Skeletal muscle tissue (tissue), 4 donors: ENCODE results near the gene WSCD1. TPM values are rescaled to one million over a fixed set of nuclear protein-coding genes. Genes with fewer than 3 reads are reported as not detected.

Experiments used
- H3K27ac ChIP-seq: one replicate; pipeline ENCODE4 v1.7.0; 2013; ENCODE audit warnings: mild to moderate bottlenecking, low read depth, low read length, inconsistent platforms
- H3K27me3 ChIP-seq, 3 donors: one replicate each; pipeline ENCODE4 v1.7.0; 2013; ENCODE audit warnings: low read length in 3 of 3; ENCODE audit not compliant: control insufficient read depth in 3 of 3, insufficient read depth in 3 of 3
- H3K36me3 ChIP-seq, 3 donors: one replicate each; pipeline ENCODE4 v1.7.0; 2013; ENCODE audit warnings: low read length in 3 of 3; ENCODE audit not compliant: control insufficient read depth in 3 of 3, insufficient read depth in 3 of 3
- H3K4me1 ChIP-seq, 3 donors: one replicate each; pipeline ENCODE4 v1.7.0; 2013; ENCODE audit warnings: low read length in 3 of 3, mild to moderate bottlenecking in 3 of 3; ENCODE audit not compliant: control insufficient read depth in 3 of 3, insufficient read depth in 3 of 3
- H3K4me3 ChIP-seq, 3 donors: one replicate each; pipeline ENCODE4 v1.7.0; 2013; ENCODE audit warnings: low read length in 3 of 3
- H3K9ac ChIP-seq, 3 donors: one replicate each; pipeline ENCODE4 v1.7.0; 2013; ENCODE audit warnings: low read length in 3 of 3, mild to moderate bottlenecking in 3 of 3, moderate library complexity in 2 of 3, low read depth in 1 of 3
- H3K9me3 ChIP-seq, 3 donors: one replicate each; pipeline ENCODE4 v1.7.0; 2013; ENCODE audit warnings: low read length in 3 of 3; ENCODE audit not compliant: control insufficient read depth in 3 of 3
- total RNA-seq: library from RNA; depleted of rRNA; stranded (reverse); fragments of >200 nt; gene quantifications from one replicate; pipeline ENCODE4 v1.2.3, GENCODE V29; 2014
- donor health status: Osteomylitis.

The WSCD1 gene
- total RNA-seq, 1 donor from 2014 or later, result 33.4 TPM

DNA sequence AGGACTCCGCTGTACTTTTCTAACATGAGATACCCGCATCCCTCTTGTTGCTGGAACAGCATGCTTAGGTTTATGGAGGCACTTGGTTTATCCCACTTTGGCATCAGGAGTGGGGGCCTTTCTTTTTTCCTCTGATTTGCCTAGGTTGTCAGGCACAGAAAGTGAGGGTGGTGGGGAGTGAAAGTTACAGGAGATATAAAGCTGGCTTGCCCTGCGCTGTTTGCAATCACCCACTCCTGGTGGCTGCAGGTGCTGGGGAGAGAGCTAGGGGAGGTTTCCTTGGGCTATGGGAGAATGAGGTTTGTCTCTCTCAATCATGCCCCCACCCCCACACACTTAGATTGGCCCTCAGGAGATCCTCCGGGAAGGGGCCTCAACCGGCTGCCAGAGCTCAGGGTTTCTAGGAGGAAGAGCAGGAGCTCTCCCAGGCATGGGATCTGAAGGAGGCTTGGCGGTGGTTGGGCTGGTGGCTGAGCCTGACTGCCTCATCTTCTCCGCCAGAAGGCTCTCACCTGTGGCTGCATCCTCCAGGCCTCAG lies 1.4 kb downstream of the WSCD1 start:
- Histone ChIP-seq H3K27ac (no peak overlapping the region), H3K9ac (peak overlapping the region; percentile 53 to 78 (median 65)), H3K4me1 (peaks cover 43 to 57% (median 55%) of the 10 kb centered on the region in 3 donors)

DNA sequence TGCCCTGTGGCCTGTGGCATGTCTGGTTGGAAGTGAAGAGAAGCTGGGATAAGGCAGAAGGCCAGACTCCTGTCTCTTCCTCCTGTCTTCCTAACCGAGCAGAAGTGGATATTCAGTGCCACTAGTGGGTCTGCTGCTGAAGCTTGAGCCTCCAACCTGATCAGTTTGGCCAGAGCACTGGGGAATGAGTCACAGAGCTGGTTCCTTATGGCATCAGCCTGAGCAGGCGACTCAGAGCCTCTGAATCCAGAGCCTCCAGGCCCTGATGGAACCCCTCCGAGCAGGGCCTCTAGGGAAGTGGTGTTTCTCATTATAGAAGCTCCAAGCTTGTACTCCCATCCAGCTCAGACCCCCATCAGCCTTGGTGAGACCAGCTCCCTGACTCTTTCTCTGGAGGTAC lies 2.0 kb downstream of the WSCD1 start:
- Histone ChIP-seq H3K9ac (peak overlapping the region in 1 of 3 donors; percentile 78), H3K4me1 (peaks cover 45 to 59% (median 57%) of the 10 kb centered on the region in 3 donors), H3K4me3 (peak overlapping the region in 1 of 3 donors; percentile 67)

More for the DNA sequence above, 1.4 kb downstream of the WSCD1 start:
- Histone ChIP-seq H3K4me3 (peak overlapping the region; percentile 67 to 82 (median 75)), H3K9me3 (no peaks in the 10 kb centered on the region), H3K27me3 (peaks cover 9 to 12% (median 10%) of the 10 kb centered on the region in 3 donors), H3K36me3 (peaks cover 0 to 2% (median 0%) of the 10 kb centered on the region in 3 donors)

DNA sequence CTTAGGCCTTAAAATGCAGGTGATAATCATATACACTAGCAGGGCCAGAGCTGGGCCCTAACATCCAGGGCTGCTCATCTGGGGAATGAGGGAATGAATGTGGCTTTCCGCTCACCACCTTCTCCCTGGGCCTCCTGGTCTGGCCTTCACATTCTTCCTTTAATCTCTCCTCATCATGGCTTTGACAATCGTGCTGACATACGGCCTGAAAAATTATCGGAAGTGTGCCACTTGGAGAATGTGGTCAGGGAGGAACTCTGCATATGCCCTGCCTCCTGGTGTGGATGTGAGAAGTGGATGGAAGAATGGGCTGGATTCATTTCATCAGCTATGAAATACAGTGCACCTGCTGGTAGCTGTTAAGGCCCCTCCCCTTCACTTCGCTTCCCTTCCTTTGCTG lies 2.4 kb downstream of the WSCD1 start:
- peaks cover 0 to 2% (median 0%) of the 10 kb centered on the region in 3 donors for H3K36me3 ChIP-seq
- peaks cover 6 to 10% (median 10%) of the 10 kb centered on the region in 3 donors for H3K27me3 ChIP-seq
- H3K27ac ChIP-seq, result no peak overlapping the region
- H3K4me1 ChIP-seq, result peaks cover 45 to 59% (median 58%) of the 10 kb centered on the region in 3 donors
- H3K9ac ChIP-seq, result peak overlapping the region in 1 of 3 donors; percentile 25
- no peaks in the 10 kb centered on the region for H3K9me3 ChIP-seq
- H3K4me3 ChIP-seq, result no peak overlapping the region

More for the DNA sequence above, 2.0 kb downstream of the WSCD1 start:
- Histone ChIP-seq H3K9me3 (no peaks in the 10 kb centered on the region), H3K36me3 (peaks cover 0 to 2% (median 0%) of the 10 kb centered on the region in 3 donors), H3K27me3 (peaks cover 9 to 10% (median 10%) of the 10 kb centered on the region in 3 donors), H3K27ac (no peak overlapping the region)

DNA sequence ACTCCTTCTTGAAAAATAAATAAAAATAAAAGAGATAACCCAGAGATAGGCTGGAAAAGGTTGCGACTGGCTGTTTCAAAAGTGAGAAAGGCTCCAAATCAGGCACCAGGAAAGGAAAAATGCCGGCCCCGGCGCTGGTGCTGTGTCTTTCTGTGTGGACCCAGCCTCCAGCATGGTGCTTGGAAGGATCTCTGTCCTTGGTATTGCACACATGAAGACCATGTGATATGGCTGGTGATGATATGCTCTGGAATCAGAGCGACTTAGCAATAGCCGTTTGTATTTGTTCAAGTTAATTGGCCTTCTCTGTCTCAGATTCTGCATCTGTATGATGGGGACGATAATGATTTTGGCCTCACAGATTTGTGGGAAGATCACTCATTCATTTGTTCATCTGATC lies 3.4 kb downstream of the WSCD1 start:
- Histone ChIP-seq H3K27me3 (peaks cover 5 to 10% (median 7%) of the 10 kb centered on the region in 3 donors), H3K27ac (no peak overlapping the region), H3K4me1 (peaks cover 45 to 63% (median 58%) of the 10 kb centered on the region in 3 donors), H3K4me3 (no peak overlapping the region), H3K9ac (no peak overlapping the region), H3K9me3 (no peaks in the 10 kb centered on the region), H3K36me3 (peaks cover 0 to 2% (median 0%) of the 10 kb centered on the region in 3 donors)

DNA sequence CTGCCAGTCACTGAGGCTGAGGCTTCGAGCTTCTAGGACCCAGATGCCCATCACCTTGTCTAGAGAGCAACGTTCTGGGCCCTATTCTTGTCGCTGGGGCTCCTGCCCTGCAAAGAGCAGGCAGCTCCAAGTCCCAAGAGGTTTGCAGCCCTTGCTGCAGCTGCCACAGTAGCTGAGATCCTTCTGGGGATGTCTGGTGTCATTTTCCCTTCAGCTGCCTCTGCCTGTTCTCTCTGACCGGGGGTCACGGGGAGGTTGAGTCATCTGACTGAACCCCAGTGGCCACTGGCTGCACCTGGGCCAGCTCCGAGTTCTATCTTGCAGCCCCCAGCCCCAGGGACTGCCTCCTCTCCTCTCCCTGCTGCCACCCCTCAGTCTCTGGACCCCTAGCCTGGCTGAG lies 4.9 kb downstream of the WSCD1 start:
- H3K9me3 ChIP-seq, result no peaks in the 10 kb centered on the region
- peak overlapping the region in 1 of 3 donors; percentile 45 for H3K9ac ChIP-seq
- H3K4me1 ChIP-seq, result peaks cover 32 to 55% (median 49%) of the 10 kb centered on the region in 3 donors
- peak overlapping the region in 1 of 3 donors; percentile 35 for H3K4me3 ChIP-seq
- peaks cover 0 to 5% (median 0%) of the 10 kb centered on the region in 3 donors for H3K27me3 ChIP-seq
- H3K27ac ChIP-seq, result peak overlapping the region; percentile 72
- peaks cover 0 to 2% (median 0%) of the 10 kb centered on the region in 3 donors for H3K36me3 ChIP-seq

DNA sequence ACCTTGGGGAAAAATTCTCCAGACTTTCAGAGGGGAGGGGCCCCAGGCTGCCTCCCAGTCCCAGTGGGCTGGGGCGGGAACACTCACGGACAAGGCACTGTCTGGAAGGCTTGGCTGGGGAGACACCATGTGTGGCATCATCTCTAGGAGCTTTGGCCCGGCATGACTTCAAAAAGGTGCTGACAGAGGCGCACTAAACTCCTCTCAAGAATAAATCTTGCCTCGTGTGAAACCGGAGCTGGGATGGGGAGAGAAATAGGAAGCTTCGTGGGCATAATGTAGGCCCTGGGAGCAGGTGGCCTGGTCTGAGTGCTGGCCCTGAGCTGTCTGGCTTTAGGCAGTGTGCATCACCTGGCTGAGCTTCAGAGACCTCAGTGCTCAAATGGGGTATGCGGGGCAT lies 5.7 kb downstream of the WSCD1 start:
- Histone ChIP-seq H3K27me3 (peaks cover 0 to 5% (median 0%) of the 10 kb centered on the region in 3 donors), H3K36me3 (peaks cover 0 to 2% (median 0%) of the 10 kb centered on the region in 3 donors), H3K4me1 (peaks cover 32 to 59% (median 49%) of the 10 kb centered on the region in 3 donors), H3K4me3 (no peak overlapping the region), H3K9ac (peak overlapping the region in 1 of 3 donors; percentile 25), H3K9me3 (no peaks in the 10 kb centered on the region), H3K27ac (peak overlapping the region; percentile 72)

DNA sequence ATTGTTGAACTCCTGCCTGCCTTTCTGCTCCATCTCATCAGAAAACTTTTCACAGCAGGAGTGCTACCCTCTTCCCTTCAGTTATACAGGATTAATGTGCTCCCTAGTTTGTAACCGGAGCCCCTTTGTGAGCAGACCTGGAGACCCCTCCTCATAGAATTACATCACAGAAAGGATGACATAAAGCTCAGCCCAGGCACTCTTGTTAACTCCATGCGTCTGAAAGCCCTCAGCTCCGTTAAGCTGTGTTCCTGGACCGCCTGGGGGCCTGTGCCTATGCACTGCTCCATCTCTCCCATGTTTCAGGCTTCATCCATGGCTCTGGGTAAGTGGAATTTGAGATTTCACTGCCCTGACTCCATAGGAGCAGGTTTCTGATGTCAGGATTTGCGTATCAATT lies 7.6 kb downstream of the WSCD1 start:
- Histone ChIP-seq H3K4me1 (peaks cover 31 to 50% (median 41%) of the 10 kb centered on the region in 3 donors), H3K9me3 (no peaks in the 10 kb centered on the region)

DNA sequence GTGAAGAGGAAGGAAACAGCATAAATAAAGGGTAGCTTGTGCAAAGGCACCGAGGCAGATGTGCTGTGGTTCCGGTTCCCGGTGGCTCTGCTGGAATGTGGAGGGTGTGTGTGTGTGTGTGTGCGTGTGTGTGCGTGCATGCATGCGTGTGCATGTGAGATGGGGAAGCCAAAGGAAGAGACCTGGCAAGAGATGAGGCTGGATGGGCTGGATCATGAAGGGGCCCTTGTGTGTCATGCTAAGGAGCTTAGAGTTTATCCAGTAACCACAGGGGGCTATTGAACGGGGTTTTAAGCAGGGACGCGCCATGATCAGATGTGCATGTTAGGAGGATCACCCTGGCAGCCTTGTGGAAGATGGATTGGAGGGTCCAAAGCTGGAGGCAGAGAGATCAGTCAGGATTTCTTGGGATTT lies 8.3 kb downstream of the WSCD1 start:
- no peaks in the 10 kb centered on the region for H3K27me3 ChIP-seq
- H3K9me3 ChIP-seq, result no peaks in the 10 kb centered on the region
- no peak overlapping the region for H3K4me3 ChIP-seq
- no peak overlapping the region for H3K27ac ChIP-seq
- no peak overlapping the region for H3K9ac ChIP-seq
- peaks cover 37 to 55% (median 47%) of the 10 kb centered on the region in 3 donors for H3K4me1 ChIP-seq
- peaks cover 0 to 4% (median 0%) of the 10 kb centered on the region in 3 donors for H3K36me3 ChIP-seq

More for the DNA sequence above, 7.6 kb downstream of the WSCD1 start:
- H3K9ac ChIP-seq, result no peak overlapping the region
- no peaks in the 10 kb centered on the region for H3K27me3 ChIP-seq
- H3K36me3 ChIP-seq, result peaks cover 0 to 6% (median 0%) of the 10 kb centered on the region in 3 donors
- H3K4me3 ChIP-seq, result no peak overlapping the region
- no peak overlapping the region for H3K27ac ChIP-seq

DNA sequence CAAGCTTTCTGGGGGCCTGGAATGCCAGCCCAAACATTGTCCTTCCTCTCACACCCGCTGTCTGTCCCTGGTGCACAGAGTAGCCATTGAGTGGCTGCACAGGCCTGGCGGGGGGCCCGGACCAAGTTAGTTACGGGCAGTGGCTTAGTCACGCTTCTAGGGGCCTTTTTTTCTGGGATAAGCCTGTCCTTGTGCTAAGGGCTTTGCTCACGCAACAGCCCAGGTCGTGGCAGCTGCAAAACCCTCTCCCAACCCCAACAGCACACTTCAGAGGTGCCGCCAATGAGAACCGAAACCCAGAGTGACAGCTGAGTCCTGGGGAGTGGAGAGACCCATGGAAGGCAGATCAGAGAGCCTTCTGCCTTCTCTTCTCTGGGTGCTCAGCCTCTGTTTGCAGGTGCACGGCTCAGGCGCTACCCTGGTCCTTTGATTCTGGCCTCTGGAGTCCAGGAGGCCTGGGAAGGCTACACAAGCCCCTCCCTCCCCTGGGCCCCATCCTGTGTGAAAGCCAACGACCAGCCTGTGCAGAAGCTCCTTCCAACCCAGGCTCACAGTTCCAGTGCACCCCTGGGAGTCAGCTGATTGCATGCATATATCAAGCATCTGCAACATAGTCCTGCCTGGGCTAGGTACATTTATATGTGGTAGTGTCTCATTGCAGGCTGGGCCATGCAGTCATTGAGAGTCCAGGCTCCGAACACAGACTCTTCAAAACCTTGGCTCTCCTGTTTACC lies 9.1 kb downstream of the WSCD1 start:
- H3K27me3 ChIP-seq, result no peaks in the 10 kb centered on the region
- H3K36me3 ChIP-seq, result peaks cover 0 to 4% (median 0%) of the 10 kb centered on the region in 3 donors
- H3K9ac ChIP-seq, result no peak overlapping the region
- no peak overlapping the region for H3K27ac ChIP-seq
- no peak overlapping the region for H3K4me3 ChIP-seq
- H3K9me3 ChIP-seq, result no peaks in the 10 kb centered on the region
- peaks cover 41 to 58% (median 51%) of the 10 kb centered on the region in 3 donors for H3K4me1 ChIP-seq

DNA sequence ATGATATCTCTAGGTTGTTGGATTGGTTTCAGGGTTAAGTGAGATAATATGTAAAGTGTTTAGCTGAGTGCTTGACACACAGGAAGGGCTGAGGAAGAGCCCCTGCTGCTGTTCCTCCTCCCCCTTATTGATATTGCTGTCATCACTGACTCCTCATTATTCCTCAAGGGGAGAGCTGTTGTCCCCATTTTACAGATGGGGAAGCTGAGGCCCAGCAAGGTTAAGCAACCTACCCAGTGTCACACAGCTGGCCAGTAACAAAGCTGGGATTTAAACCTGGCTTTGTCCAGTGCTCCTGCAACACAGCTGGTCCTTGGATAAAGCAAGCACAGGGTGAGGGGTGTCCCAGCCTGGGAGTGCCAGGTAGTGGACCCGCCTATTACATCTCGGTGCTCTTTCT lies 9.8 kb downstream of the WSCD1 start:
- Histone ChIP-seq H3K9ac (peak overlapping the region in 1 of 3 donors; percentile 40), H3K27me3 (no peaks in the 10 kb centered on the region), H3K4me1 (peaks cover 40 to 58% (median 51%) of the 10 kb centered on the region in 3 donors), H3K4me3 (no peak overlapping the region), H3K9me3 (no peaks in the 10 kb centered on the region), H3K36me3 (peaks cover 0 to 4% (median 0%) of the 10 kb centered on the region in 3 donors), H3K27ac (no peak overlapping the region)
